Adrenal gland (tissue), 12 donors: Measurements from ENCODE around the gene TOP2B. TPM values are rescaled to one million over a fixed set of nuclear protein-coding genes. Genes with fewer than 3 reads are reported as not detected.

ENCODE experiments used
- DNase-seq, 7 donors: peaks; one replicate each; pipeline ENCODE4 v3.0.0-alpha.2; 2019 to 2020
- H3K27ac ChIP-seq, 5 donors: fragments of 200-600 bp; sonication (generic) in 4 of 5; 1 replicate in 3 of 5; 2 replicates in 2 of 5; pipeline versions ENCODE4 v1.5.1 to v1.8.0; 2016 to 2020; ENCODE audit warnings: mild to moderate bottlenecking in 1 of 5
- H3K27me3 ChIP-seq: fragments of 200-600 bp; 2 replicates; pipeline ENCODE4 v1.8.0; 2021
- H3K36me3 ChIP-seq, 2 donors: fragments of 200-600 bp; replicated peaks in 1 of 2; 1 replicate in 1 of 2; 2 replicates in 1 of 2; pipeline versions ENCODE4 v1.5.1 to v1.8.0; 2018 to 2022
- H3K4me1 ChIP-seq, 2 donors: fragments of 200-600 bp; replicated peaks in 1 of 2; 1 replicate in 1 of 2; 2 replicates in 1 of 2; pipeline versions ENCODE4 v1.5.1 to v1.8.0; 2018 to 2021
- H3K4me3 ChIP-seq, 4 donors: fragments of 200-600 bp; sonication (generic) in 3 of 4; one replicate each; pipeline ENCODE4 v1.5.1; 2016 to 2018
- H3K9me3 ChIP-seq, 3 donors: fragments of 200-600 bp; sonication (generic) in 1 of 3; replicated peaks in 1 of 3; 1 replicate in 2 of 3; 2 replicates in 1 of 3; pipeline versions ENCODE4 v1.5.1 to v1.8.0; 2016 to 2021
- POLR2A ChIP-seq, 2 donors: fragments of 450-650 bp; IDR thresholded peaks; one replicate each; pipeline ENCODE4 v1.6.1; 2017; ENCODE audit warnings: antibody characterized with exemption in 2 of 2, mild to moderate bottlenecking in 2 of 2, moderate library complexity in 1 of 2
- WGBS, 4 donors: extraction: QIAGEN DNeasy Blood & Tissue Kit in 2 of 4; methylation state at CpG; one replicate each; pipeline versions ENCODE4 v1.1.5 to v1.1.7; 2013 to 2017; 5-methylcytosine and 5-hydroxymethylcytosine counted together
- intact Hi-C, 2 donors: fragments of 100-400 bp; cut with DNase I; formaldehyde crosslinking; loops; one replicate each; pipeline versions ENCODE4 v1.14.1 to v1.15.0; 2022 to 2023
- polyA plus RNA-seq, 3 donors: library from polyadenylated mRNA; stranded (reverse); fragments of 200-250 nt in 2 of 3; fragments of 350-450 nt in 1 of 3; fragmentation: Illumina TruSeq in 1 of 3; extraction: RNeasy Lipid Tissue Mini Kit (QIAGEN cat#74804) in 1 of 3; gene quantifications; one replicate each; pipeline ENCODE4 v1.2.3, GENCODE V29; 2013 to 2014
- total RNA-seq, 9 donors: library from RNA; depleted of rRNA in 4 of 9; stranded (reverse); fragments of >200 nt in 4 of 9; fragments of 120-200 nt in 1 of 9; fragmentation: NEBNext Ultra II Directional in 1 of 9; extraction: Animal tissue kit (Norgen Biotek cat#: 25700) in 1 of 9; gene quantifications; one replicate each; pipeline versions ENCODE4 v1.1.0 to v1.2.4, GENCODE V29; 2013 to 2023
- TF ChIP-seq, protein P1 (sequence below), 6 experiments: fragments of 450-650 bp in 4 of 6; fragments of 200-600 bp in 2 of 6; sonication (generic) in 1 of 6; IDR thresholded peaks; 1 replicate in 5 of 6; 2 replicates in 1 of 6; pipeline versions ENCODE4 v1.5.1 to v1.8.0; 2016 to 2021; ENCODE audit warnings: antibody characterized with exemption in 6 of 6, mild to moderate bottlenecking in 2 of 6, moderate library complexity in 1 of 6
- donor health status: healthy with polysubstance abuse.
- donor health status: Bipolar disorder and iron deficiency.
- donor health status: DM: yes; HTN: yes; CAD: no.
- donor health status: DM: no; HTN: no; CAD: no.
- donor health status: DM: no; HTN: no; CAD: no.
- donor health status: DM: yes; HTN: yes; CAD: no.

TOP2B gene
- total and polyA plus RNA-seq, 12 donors: 33.7 to 108 (median 73.5) TPM

DNA sequence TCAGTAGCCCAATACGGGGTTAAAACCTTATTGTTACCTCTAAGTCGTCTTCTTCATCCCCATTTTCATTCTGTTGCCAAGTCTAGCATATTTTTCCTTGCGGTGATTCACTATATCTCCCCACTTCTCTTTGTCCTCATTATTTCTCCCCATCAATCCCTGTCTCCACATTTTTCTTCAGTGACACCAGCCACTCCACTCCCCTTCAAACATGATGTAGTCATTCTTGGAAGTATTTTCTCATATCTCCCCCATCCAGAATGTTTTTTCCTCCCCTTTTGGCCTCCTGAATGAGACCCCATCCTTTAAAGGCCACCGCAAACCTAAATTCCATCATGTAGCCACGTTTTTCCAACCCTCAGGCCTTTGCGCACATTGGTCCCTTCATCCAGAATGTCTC is 105.9 kb downstream of the TOP2B start:
- TF ChIP-seq POLR2A (IDR thresholded peaks at IDR 0.05): no peak
- TF ChIP-seq, protein P1, sequence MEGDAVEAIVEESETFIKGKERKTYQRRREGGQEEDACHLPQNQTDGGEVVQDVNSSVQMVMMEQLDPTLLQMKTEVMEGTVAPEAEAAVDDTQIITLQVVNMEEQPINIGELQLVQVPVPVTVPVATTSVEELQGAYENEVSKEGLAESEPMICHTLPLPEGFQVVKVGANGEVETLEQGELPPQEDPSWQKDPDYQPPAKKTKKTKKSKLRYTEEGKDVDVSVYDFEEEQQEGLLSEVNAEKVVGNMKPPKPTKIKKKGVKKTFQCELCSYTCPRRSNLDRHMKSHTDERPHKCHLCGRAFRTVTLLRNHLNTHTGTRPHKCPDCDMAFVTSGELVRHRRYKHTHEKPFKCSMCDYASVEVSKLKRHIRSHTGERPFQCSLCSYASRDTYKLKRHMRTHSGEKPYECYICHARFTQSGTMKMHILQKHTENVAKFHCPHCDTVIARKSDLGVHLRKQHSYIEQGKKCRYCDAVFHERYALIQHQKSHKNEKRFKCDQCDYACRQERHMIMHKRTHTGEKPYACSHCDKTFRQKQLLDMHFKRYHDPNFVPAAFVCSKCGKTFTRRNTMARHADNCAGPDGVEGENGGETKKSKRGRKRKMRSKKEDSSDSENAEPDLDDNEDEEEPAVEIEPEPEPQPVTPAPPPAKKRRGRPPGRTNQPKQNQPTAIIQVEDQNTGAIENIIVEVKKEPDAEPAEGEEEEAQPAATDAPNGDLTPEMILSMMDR (IDR thresholded peaks at IDR 0.05): no peak
- no peaks in the 10 kb centered on the region for H3K27me3 ChIP-seq
- no peak overlapping the region for H3K27ac ChIP-seq
- no peak overlapping the region for H3K4me3 ChIP-seq
- H3K4me1 ChIP-seq: peaks cover 3 to 26% of the 10 kb centered on the region in 2 donors
- H3K36me3 ChIP-seq: no peaks in the 10 kb centered on the region
- intact Hi-C loops: no loop called here
- 72 to 80% (median 76%) methylated on average over 6 of the region's 6 CpGs for WGBS, 4 donors
- no peaks in the 10 kb centered on the region for H3K9me3 ChIP-seq
- DNase-seq: no peak

DNA sequence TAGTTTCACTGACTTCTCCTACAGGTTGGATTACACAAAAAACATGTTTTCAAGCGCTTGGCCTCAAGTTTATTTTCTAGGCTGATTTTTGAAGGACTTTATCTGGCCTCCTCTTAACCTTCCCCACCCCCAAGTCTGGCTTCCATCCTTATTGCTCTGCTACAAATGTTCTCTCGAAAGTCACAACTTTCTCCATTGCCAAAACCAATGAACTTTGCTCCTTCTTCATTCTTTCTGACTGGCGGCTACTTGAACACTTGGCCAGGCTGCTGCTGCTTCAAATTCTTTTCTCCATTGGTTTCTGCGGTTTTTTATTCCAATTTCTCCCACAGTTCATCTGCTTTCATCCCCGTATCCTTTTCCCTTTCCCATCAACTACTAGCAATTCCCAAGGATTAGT is 106.6 kb downstream of the TOP2B start:
- DNase-seq: peak in 2 of 7 donors; percentile 10 to 29
- intact Hi-C loops: no loop called here
- no peak overlapping the region for H3K27ac ChIP-seq

DNA sequence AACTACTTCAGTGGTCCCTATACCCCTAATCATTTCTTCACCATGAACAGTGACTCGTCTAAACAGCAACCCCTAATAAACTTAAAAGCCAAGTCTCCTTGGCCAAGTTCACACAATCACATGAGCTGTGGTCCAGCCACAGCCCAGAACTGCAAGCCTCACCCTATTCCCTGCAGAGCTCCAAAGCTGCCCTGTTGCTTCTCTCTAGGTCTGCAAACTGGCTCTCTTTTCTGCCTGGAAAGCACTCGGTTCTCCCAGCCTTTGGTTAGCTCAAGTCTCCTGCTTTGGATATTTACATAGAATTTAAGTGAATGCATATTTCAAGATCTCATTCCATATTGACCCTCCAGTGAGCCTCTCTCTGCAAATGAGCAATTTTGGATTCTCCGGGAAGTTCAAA is 107.0 kb downstream of the TOP2B start:
- DNase-seq: no peak
- intact Hi-C loops: no loop called here
- Histone ChIP-seq H3K36me3 (no peaks in the 10 kb centered on the region), H3K4me1 (peaks cover 3 to 26% of the 10 kb centered on the region in 2 donors), H3K4me3 (no peak overlapping the region), H3K27me3 (no peaks in the 10 kb centered on the region), H3K27ac (peak overlapping the region in 1 of 5 donors; percentile 25), H3K9me3 (no peaks in the 10 kb centered on the region)
- no peak for TF ChIP-seq POLR2A (IDR thresholded peaks at IDR 0.05)
- TF ChIP-seq, protein P1 (IDR thresholded peaks at IDR 0.05): no peak
- 66 to 73% (median 70%) methylated on average over 3 of the region's 3 CpGs for WGBS, 4 donors

More for the DNA sequence above, 106.6 kb downstream of the TOP2B start:
- no peak for TF ChIP-seq POLR2A (IDR thresholded peaks at IDR 0.05)
- TF ChIP-seq, protein P1 (IDR thresholded peaks at IDR 0.05): no peak
- no peaks in the 10 kb centered on the region for H3K9me3 ChIP-seq
- 55 to 71% (median 65%) methylated on average over 5 of the region's 5 CpGs for WGBS, 4 donors
- no peak overlapping the region for H3K4me3 ChIP-seq
- H3K4me1 ChIP-seq: peaks cover 3 to 26% of the 10 kb centered on the region in 2 donors
- no peaks in the 10 kb centered on the region for H3K27me3 ChIP-seq
- H3K36me3 ChIP-seq: no peaks in the 10 kb centered on the region

DNA sequence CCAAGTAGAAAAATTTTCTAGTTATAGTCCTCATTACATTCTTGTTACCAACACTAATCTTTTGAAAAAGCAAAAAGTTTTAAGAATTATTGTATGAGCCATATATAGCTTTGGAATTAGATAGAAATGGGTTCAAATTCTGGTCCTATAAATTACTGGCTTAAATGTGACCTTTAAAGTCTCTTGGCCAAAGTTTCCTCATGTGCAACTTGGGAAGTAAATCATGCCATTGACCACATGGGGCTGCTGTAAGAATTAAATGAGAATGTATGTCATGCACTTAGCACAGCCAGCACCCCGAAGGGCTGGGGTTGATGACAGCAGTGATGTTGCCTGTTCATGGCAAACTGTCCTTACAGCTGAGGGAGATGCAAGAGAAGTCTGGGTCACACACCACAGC is 108.3 kb downstream of the TOP2B start:
- 50 to 71% (median 58%) methylated on average over 1 of the region's 1 CpG for WGBS, 4 donors
- intact Hi-C loops: no loop called here
- Histone ChIP-seq H3K4me3 (no peak overlapping the region), H3K36me3 (no peaks in the 10 kb centered on the region), H3K27me3 (no peaks in the 10 kb centered on the region), H3K27ac (peak overlapping the region in 1 of 5 donors; percentile 23), H3K4me1 (peaks cover 3 to 26% of the 10 kb centered on the region in 2 donors), H3K9me3 (no peaks in the 10 kb centered on the region)
- TF ChIP-seq, protein P1 (IDR thresholded peaks at IDR 0.05): no peak
- no peak for TF ChIP-seq POLR2A (IDR thresholded peaks at IDR 0.05)
- no peak for DNase-seq
